ENCODE data around the gene PKHD1. TPM values are rescaled to one million over a fixed set of nuclear protein-coding genes. Genes with fewer than 3 reads are reported as not detected.

The PKHD1 gene
- total RNA-seq, 1 experiment from 2014 or later = 0.43 TPM

- intact Hi-C loops (cut with micrococcal nuclease; ENCODE audit: unreplicated experiment) = no loop called here
- DNase-seq (ENCODE audit: low spot score) = no peak
- no TSS peak for BruUV-seq (replicated peaks)
- Histone ChIP-seq H3K4me3 (ENCODE audit: low read depth, low read length, poor library complexity, severe bottlenecking) (no peak overlapping the region), H3K9me3 (ENCODE audit: low read depth, low read length, poor library complexity, severe bottlenecking) (no peaks in the 10 kb centered on the region), H3K36me3 (ENCODE audit: insufficient read depth, low read length, poor library complexity, severe bottlenecking) (no peaks in the 10 kb centered on the region), H3K27ac (ENCODE audit: low read depth, low read length, poor library complexity, severe bottlenecking) (no peak overlapping the region), H3K27me3 (replicated peaks; ENCODE audit: insufficient read depth, low read depth, low read length, poor library complexity) (no peaks in the 10 kb centered on the region), H3K4me1 (ENCODE audit: insufficient read depth, low read length, poor library complexity, severe bottlenecking) (peaks cover 7% of the 10 kb centered on the region)
- ChIA-PET CTCF (no interaction called here), POLR2A (ENCODE audit: low non-redundant PET) (no interaction called here)
- TF ChIP-seq CTCF (conservative IDR thresholded peaks at IDR 0.05; ENCODE audit: low read depth, low read length) (no peak), EZH2 (IDR thresholded peaks at IDR 0.05; ENCODE audit: borderline replicate concordance, low read depth, low read length, poor library complexity, severe bottlenecking) (no peak)
Measured at GRCh38 chr6:52109171-52109571, 21.8 kb upstream of the PKHD1 start.

GRCh38 chr6:52108128-52108527 lies 20.7 kb upstream of the PKHD1 start:
- CTCF ChIA-PET = no interaction called here
- no peak for DNase-seq (ENCODE audit: low spot score)
- Histone ChIP-seq H3K4me1 (ENCODE audit: insufficient read depth, low read length, poor library complexity, severe bottlenecking) (peaks cover 7% of the 10 kb centered on the region), H3K9me3 (ENCODE audit: low read depth, low read length, poor library complexity, severe bottlenecking) (no peaks in the 10 kb centered on the region), H3K4me3 (ENCODE audit: low read depth, low read length, poor library complexity, severe bottlenecking) (no peak overlapping the region), H3K27me3 (replicated peaks; ENCODE audit: insufficient read depth, low read depth, low read length, poor library complexity) (no peaks in the 10 kb centered on the region), H3K27ac (ENCODE audit: low read depth, low read length, poor library complexity, severe bottlenecking) (no peak overlapping the region), H3K36me3 (ENCODE audit: insufficient read depth, low read length, poor library complexity, severe bottlenecking) (no peaks in the 10 kb centered on the region)
- TF ChIP-seq CTCF (conservative IDR thresholded peaks at IDR 0.05; ENCODE audit: low read depth, low read length) = no peak
- TF ChIP-seq EZH2 (IDR thresholded peaks at IDR 0.05; ENCODE audit: borderline replicate concordance, low read depth, low read length, poor library complexity, severe bottlenecking) = no peak
- BruUV-seq (replicated peaks) = no TSS peak
- intact Hi-C loops (cut with micrococcal nuclease; ENCODE audit: unreplicated experiment) = no loop called here
- POLR2A ChIA-PET (ENCODE audit: low non-redundant PET) = no interaction called here

GRCh38 chr6:52106994-52107393 lies 19.6 kb upstream of the PKHD1 start:
- BruUV-seq (replicated peaks) = no TSS peak
- Histone ChIP-seq H3K36me3 (ENCODE audit: insufficient read depth, low read length, poor library complexity, severe bottlenecking) (no peaks in the 10 kb centered on the region), H3K9me3 (ENCODE audit: low read depth, low read length, poor library complexity, severe bottlenecking) (no peaks in the 10 kb centered on the region), H3K4me1 (ENCODE audit: insufficient read depth, low read length, poor library complexity, severe bottlenecking) (peaks cover 15% of the 10 kb centered on the region), H3K4me3 (ENCODE audit: low read depth, low read length, poor library complexity, severe bottlenecking) (no peak overlapping the region), H3K27me3 (replicated peaks; ENCODE audit: insufficient read depth, low read depth, low read length, poor library complexity) (no peaks in the 10 kb centered on the region), H3K27ac (ENCODE audit: low read depth, low read length, poor library complexity, severe bottlenecking) (no peak overlapping the region)
- ChIA-PET CTCF (no interaction called here), POLR2A (ENCODE audit: low non-redundant PET) (no interaction called here)
- DNase-seq (ENCODE audit: low spot score) = no peak
- no peak for TF ChIP-seq CTCF (conservative IDR thresholded peaks at IDR 0.05; ENCODE audit: low read depth, low read length)
- TF ChIP-seq EZH2 (IDR thresholded peaks at IDR 0.05; ENCODE audit: borderline replicate concordance, low read depth, low read length, poor library complexity, severe bottlenecking) = no peak
- intact Hi-C loops (cut with micrococcal nuclease; ENCODE audit: unreplicated experiment) = no loop called here
